ENCODE data around the gene INF2. TPM values are rescaled to one million over a fixed set of nuclear protein-coding genes. Genes with fewer than 3 reads are reported as not detected.

INF2 gene
- total and polyA plus RNA-seq, 5 donors from 2014 or later, result 4.2 to 74.3 (median 7.9) TPM

DNA sequence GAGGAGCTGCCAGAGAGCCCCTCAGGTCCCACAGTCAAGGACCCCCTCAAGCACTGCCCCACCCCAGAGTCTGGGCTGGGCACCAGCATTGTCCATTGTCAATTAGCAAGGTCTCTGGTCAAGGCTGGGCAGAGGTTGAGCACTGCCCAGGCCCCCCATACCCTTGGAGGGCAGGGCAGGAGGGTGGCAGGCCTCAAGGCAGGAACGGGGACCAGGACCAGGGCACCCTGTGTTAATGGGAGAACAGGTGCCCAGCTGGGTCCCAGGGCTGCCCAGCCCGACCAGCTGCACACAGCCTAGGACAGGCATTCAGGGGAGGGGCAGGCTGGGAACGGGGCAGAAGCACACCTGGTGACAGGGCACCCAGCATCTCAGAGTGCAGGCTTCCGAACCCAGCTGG is 82.0 kb downstream of the INF2 start:
- Histone ChIP-seq H3K9me3 (ENCODE audit: control insufficient read depth in 2 of 2, low read length in 2 of 2) (no peaks in the 10 kb centered on the region), H3K36me3 (ENCODE audit: control insufficient read depth, insufficient read depth, low read length) (peaks cover 26% of the 10 kb centered on the region), H3K4me3 (ENCODE audit: low read depth, low read length) (no peak overlapping the region), H3K27ac (ENCODE audit: insufficient read depth, low read length, poor library complexity, severe bottlenecking) (no peak overlapping the region), H3K27me3 (ENCODE audit: control insufficient read depth, insufficient read depth, low read length) (no peaks in the 10 kb centered on the region), H3K4me1 (ENCODE audit: control insufficient read depth, insufficient read depth, low read length, poor library complexity, severe bottlenecking) (peaks cover 4% of the 10 kb centered on the region)
- H3K27me3 Mint-ChIP-seq, result no peaks in the 10 kb centered on the region
- H3K4me1 Mint-ChIP-seq, result peaks cover 0 to 14% (median 2%) of the 10 kb centered on the region in 4 donors
- DNase-seq (no peak), ATAC-seq (ENCODE audit: low read depth in 2 of 2) (no peak)
- H3K27ac Mint-ChIP-seq, result no peak overlapping the region
- H3K36me3 Mint-ChIP-seq, result peaks cover 16% of the 10 kb centered on the region
- no peaks in the 10 kb centered on the region for H3K9me3 Mint-ChIP-seq
- H3K4me3 Mint-ChIP-seq, result no peak overlapping the region

Other genes starting within 250 kb of the INF2 start
- not detected for gene C14orf180, start 109.9 kb upstream of the INF2 start, total RNA-seq
- gene C14orf180, start 109.9 kb upstream of the INF2 start, polyA plus RNA-seq, result not detected
- gene TMEM179, start 84.8 kb upstream of the INF2 start, total RNA-seq, result not detected
- not detected for gene TMEM179, start 84.8 kb upstream of the INF2 start, polyA plus RNA-seq
- 1.9 TPM for gene ADSS1, start 34.6 kb downstream of the INF2 start, total RNA-seq
- gene ADSS1, start 34.6 kb downstream of the INF2 start, polyA plus RNA-seq, result 1 to 10 TPM in 2 of 4 donors, under 1 TPM in 2; 0.10 to 1.7 (median 1.0) TPM
- 82.6 TPM for gene SIVA1, start 63.5 kb downstream of the INF2 start, total RNA-seq
- 100 to 1,000 TPM; 234 to 281 (median 246) TPM for gene SIVA1, start 63.5 kb downstream of the INF2 start, polyA plus RNA-seq
- gene AKT1, start 106.1 kb downstream of the INF2 start, total RNA-seq, result 86.0 TPM
- gene AKT1, start 106.1 kb downstream of the INF2 start, polyA plus RNA-seq, result 10 to 100 TPM in 2 of 4 donors, 1 to 10 TPM in 2; 6.3 to 19.8 (median 12.4) TPM
- 3.6 TPM for gene ZBTB42, start 111.5 kb downstream of the INF2 start, total RNA-seq
- gene ZBTB42, start 111.5 kb downstream of the INF2 start, polyA plus RNA-seq, result 1 to 10 TPM; 1.3 to 2.1 (median 1.9) TPM
- 3.1 TPM for gene CEP170B, start 175.7 kb downstream of the INF2 start, total RNA-seq
- under 1 TPM in 1 of 4 donors, not detected in 3; 0.03 TPM for gene CEP170B, start 175.7 kb downstream of the INF2 start, polyA plus RNA-seq
- not detected for gene PLD4, start 235.3 kb downstream of the INF2 start, total RNA-seq
- under 1 TPM in 2 of 4 donors, not detected in 2; 0.34 to 0.69 TPM for gene PLD4, start 235.3 kb downstream of the INF2 start, polyA plus RNA-seq

All from CD4-positive, CD25-positive, alpha-beta regulatory T cell (primary cell).